ENCODE results near the gene SF3B3.
"Not testable (repeated sequence)": the region's sequence is repeated elsewhere in the genome, so short reads cannot be mapped to it uniquely, and the experiment has no call there.

Gene SF3B3

DNA sequence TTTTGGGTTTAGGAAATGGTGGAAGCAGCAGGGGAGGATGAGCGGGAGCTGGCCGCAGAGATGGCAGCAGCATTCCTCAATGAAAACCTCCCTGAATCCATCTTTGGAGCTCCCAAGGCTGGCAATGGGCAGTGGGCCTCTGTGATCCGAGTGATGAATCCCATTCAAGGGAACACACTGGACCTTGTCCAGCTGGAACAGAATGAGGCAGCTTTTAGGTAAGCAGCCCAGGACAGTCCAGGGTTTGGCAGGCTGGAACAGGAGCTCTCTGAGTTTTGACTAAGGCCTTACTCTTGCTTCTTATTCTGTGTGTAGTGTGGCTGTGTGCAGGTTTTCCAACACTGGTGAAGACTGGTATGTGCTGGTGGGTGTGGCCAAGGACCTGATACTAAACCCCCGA lies 41.4 kb downstream of the SF3B3 start:
- no peak for DNase-seq (ENCODE audit: low read depth in 3 of 3)

DNA sequence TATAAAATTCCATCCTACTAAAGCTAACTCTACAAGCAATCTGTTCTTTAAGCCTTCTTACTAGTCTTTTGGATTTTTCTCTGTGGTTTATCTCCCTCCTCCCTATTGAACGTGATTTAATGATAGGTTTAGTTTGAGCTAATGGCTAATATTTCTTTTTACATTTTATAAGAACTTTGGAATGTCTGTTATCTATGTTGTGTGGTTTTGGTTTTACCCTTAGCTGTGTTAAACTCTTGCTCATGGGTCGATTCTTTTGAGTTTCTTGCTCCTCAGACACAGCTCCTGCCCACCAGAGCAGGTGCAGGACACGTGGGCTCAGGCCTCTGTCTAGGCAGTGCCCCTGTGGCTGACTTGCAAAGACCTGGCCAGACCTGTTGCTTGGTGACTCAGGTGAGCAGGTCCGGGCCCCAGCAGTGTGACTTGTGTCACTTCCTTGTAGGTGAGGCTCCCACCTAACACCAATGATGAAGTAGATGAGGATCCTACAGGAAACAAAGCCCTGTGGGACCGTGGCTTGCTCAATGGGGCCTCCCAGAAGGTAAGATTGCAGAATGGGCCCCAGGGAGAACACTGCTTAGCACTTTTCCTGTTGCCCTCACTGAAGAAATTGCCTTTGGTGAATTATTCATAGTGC lies 45.1 kb downstream of the SF3B3 start:
- no peak for DNase-seq (ENCODE audit: low read depth in 3 of 3)

- no peak for DNase-seq (ENCODE audit: low read depth in 3 of 3)
Measured at GRCh38 chr16:70569752-70570151, 46.1 kb downstream of the SF3B3 start.

GRCh38 chr16:70570967-70571570 lies 47.5 kb downstream of the SF3B3 start:
- no peak for DNase-seq (ENCODE audit: low read depth in 3 of 3)

DNA sequence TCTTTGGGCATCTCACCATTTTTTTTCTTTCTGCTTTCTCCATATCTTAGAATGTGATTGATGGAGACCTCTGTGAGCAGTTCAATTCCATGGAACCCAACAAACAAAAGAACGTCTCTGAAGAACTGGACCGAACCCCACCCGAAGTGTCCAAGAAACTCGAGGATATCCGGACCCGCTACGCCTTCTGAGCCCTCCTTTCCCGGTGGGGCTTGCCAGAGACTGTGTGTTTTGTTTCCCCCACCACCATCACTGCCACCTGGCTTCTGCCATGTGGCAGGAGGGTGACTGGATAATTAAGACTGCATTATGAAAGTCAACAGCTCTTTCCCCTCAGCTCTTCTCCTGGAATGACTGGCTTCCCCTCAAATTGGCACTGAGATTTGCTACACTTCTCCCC lies 48.0 kb downstream of the SF3B3 start:
- no peak for DNase-seq (ENCODE audit: low read depth in 3 of 3)

DNA sequence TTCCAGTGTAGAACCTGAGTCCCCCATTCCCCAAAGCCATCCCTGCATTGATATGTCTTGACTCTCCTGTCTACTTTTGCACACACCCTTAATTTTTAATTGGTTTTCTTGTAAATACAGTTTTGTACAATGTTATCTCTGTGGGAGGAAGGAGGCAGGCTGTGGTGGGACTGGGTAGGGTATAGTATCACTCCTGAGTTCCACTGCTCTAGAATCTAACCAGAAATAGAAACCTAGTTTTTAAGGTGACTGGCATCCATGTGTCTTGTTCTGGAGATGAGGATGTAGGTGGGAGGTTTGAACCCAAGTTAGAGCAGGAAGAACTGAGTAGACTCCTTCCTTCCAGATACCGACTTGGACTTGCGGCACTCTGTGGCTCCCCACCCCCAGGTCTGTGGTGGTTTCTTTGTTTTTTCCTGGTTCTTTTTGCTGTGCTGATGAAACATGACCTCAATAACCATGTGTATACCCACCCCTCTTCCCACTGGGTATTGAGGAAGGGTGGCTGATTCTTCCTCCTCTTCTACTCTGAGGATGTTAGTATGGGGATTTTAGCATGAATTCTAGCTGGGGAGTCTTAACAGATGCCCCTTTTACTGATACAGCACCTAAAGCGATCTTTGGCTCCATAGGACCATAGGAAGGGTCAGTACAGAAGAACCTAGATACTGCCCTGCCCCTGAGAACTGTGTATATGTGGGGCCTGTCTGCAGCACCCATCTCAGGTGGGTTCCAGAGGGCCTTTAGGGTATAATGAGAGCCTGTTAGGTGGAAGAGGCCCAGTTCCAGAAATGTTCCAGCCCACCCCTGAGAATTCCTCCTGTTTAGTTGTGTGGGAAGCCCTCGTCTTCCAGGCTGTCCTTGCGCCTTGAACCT lies 48.7 kb downstream of the SF3B3 start:
- no peak for DNase-seq (ENCODE audit: low read depth in 3 of 3)

DNA sequence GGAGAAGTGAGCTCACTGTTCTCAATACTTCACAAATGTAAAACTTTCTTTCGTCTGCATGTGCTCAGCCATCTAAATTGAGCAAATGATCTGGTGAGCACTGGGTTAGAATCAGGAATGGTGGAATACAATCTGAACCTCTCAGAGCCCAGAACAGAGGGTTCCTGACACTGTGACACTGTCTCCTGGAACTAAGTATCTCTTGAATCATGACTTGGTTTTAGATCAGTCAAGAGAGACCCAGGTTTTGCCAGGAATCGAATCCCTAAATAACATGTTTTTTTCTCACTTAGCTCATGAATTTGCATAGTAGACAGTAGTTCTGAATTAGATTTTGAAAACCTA lies 49.3 kb downstream of the SF3B3 start:
- DNase-seq (ENCODE audit: low read depth in 3 of 3): no peak

GRCh38 chr16:70573451-70574121 lies 50.0 kb downstream of the SF3B3 start:
- no peak for DNase-seq (ENCODE audit: low read depth in 3 of 3)

DNA sequence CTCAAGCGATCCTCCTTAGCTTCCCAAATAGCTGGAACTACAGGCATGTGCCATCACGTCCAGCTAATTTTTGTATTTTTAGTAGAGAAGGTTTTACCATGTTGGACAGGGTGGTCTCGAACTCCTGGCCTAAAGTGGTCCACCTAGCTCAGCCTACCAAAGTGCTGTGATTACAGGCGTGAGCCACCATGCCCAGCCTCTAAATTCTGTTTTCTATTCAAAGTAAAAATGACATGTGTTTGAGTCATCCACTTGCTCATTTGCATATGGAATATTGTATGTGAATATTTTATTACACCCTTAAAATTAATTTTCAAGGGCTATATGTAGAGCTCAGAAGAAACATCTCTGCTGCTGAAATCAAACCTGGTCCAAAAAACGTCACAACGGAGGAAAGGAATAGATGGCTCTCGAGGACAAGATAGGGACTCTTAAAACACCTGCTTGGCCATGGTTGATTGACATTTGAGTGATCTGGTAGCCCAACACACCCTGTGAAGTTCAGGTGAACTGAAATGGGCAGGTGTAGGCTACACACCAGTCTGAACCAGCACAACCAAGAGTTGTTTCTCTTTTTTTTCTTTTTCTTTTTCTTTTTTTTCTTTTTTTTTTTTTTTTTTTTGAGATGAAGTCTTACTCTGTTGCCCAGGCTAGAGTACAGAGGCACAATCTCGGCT lies 51.1 kb downstream of the SF3B3 start:
- no peak for DNase-seq (ENCODE audit: low read depth in 3 of 3)

- DNase-seq (ENCODE audit: low read depth in 3 of 3): no peak
Measured at GRCh38 chr16:70575376-70575775, 51.8 kb downstream of the SF3B3 start.

DNA sequence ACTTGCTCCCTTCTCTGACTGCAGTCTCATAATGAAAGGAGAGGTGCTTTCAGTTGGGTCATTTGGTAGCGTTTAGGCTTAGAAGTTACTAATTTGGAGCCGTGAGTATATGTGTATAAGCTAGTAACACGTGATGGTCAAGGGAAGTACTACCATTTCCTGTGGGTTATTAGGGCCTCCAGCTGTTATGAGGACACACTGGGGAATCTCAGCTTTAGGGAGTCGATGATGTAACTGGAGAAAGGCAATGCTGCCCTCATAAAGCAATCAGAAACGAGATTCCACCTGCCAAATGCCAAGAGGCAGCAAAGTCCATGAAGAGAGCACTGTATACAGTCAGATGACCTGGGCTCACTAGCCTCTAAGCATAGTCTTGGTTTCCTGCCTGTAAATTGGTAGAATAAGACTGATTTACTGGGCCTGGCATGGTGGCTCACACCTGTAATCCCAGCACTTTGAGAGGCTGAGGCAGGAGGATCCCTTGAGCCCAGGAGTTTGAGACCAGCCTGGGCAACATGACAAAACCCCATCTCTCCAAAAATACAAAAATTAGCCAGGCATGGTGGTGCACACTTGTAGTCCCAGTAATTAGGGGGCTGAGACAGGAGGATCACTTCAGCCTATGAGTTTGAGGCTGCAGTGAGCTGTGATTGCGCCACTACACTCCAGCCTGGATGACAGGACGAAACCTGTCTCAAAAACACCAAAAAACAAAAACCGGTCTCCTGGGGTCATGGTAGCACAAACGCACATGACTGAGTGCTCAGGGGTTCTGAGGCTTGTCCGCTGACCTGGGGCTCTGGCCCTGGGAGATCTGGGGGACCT lies 53.0 kb downstream of the SF3B3 start:
- DNase-seq (ENCODE audit: low read depth in 3 of 3): no peak

DNA sequence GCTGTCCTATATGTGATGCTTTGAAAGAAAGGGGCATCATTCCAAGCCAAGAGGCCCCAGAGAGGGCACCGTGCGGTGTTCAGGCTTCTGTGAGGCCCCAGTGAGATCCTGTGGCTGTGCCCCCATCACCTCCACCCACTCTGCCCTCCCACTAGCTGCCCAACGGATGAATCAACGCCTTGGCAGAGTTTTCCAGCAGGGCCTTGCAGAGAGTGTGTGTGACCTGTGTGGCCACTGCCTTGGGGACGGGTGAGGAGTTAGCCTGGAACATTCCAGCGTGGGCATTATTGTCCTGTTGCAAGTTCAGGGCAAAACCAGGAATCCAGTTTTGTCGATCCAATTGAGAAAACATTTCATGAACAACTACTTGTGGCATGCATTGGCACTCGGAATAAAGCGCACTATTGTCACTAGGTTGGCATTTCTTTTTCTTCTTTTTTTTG lies 53.7 kb downstream of the SF3B3 start:
- DNase-seq (ENCODE audit: low read depth in 3 of 3): peak in 1 of 3 experiments; percentile 16

- no peak for DNase-seq (ENCODE audit: low read depth in 3 of 3)
Measured at GRCh38 chr16:70578035-70578434, 54.4 kb downstream of the SF3B3 start.

DNA sequence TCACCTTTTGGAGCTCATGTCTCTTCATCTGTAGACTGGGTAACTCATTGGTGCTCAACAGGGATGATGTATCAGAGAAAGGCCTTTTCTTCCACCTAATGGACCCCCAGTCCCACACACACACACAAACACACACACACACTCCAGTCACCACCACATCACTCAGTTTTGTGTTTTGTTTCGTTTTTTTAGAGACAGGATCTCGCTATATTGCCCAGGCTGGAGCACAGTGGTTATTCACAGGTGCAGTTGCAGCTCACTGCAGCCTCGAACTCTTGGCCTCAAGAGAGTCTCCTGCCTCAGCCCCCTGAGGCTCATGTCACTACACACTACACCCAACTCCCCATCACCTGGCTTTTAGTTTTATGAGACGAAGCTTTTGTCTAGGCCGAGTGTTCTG lies 55.6 kb downstream of the SF3B3 start:
- no peak for DNase-seq (ENCODE audit: low read depth in 3 of 3)

DNA sequence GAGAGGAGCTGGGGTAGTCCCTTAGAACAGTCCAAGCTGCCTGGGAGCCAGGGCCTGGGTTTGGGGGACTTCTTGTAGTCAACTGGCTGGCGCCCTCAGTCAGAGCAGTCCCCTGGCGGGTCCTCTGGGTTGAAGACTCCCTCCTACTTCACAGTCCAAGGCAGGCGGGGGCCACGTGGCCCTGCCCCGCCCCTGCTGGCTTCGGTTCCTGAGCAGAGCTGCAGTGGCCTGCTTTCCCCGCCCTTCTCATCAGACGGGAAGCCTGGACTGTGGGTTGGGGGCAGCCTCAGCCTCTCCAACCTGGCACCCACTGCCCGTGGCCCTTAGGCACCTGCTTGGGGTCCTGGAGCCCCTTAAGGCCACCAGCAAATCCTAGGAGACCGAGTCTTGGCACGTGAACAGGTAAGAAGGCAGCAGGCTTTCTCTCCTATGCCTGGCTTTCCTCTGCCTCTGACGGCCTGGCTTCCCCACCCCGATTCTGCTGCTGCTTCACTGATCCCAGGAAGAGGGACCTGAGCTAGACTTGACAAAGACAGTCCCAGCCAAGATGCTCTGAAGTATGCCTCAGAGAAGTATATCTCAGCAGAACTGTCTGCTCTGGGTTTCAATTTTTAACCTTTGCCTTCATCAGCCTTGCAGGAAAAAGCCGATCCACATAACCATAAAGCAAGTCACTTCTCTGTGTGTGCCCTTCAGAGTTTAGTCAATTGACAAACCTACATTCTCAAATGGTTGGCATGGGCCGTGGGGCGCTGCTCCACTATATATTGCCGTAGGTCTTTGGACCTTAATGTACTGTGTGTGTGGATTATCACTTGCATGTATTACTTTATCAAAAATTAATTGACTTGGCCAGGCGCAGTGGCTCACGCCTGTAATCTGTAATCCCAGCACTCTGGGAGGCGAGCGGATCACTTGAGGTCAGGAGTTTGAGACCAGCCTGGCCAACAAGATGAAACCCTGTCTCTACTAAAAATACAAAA lies 56.3 kb downstream of the SF3B3 start:
- no peak for DNase-seq (ENCODE audit: low read depth in 3 of 3)

DNA sequence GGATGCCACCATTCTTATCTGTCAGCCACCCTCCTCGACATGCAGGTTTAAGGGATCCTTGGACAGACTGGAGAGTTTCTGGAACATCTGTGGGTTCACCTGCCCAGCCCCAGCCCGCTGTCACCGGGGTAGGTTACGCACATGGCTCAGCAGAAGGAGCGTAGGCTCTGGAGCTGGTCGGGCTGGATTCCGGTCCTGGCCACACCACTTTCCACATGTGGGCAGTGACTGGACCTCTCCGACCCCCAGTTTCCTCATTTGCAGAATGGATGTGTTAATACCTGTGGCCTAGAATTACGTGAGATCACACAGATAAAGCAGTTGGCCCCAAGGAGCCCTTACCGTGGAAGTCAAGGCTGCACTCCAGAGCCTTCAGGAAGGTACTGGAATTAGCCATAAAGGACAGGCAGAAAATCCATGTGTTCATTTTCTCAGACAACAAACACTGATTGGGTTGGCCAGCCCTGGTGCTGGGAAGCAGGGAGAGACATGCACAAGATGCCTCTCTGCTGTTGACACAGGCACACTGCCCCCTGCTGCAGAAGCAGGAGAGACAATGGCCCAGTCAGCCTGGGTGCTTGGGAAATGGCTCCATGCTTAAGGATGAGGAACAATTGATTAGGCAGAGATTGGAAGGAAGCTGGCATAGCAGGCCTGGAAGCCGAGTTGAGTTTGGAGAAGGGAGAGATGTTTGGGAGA lies 58.8 kb downstream of the SF3B3 start:
- DNase-seq (ENCODE audit: low read depth in 3 of 3): no peak

DNA sequence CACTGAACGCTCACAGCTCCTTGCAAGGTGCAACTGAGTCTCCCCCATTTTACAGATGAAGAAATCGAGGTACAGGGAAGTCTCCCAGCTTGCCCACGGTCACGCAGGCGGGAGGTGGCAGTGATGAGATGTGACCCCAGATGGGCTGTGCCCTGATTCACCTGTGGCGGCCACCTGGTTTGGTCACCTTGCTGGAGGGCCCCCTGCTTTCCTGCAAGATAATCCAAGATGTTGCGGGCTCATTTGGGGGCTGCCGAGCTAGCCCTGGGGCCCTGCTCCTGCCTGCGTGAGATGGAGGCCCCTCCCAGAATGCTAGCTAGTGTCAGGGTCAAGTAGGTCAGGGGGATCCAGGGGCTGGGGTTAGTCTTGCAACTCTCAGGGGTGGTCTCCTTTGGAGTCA lies 63.1 kb downstream of the SF3B3 start:
- no peak for DNase-seq (ENCODE audit: low read depth in 3 of 3)

DNA sequence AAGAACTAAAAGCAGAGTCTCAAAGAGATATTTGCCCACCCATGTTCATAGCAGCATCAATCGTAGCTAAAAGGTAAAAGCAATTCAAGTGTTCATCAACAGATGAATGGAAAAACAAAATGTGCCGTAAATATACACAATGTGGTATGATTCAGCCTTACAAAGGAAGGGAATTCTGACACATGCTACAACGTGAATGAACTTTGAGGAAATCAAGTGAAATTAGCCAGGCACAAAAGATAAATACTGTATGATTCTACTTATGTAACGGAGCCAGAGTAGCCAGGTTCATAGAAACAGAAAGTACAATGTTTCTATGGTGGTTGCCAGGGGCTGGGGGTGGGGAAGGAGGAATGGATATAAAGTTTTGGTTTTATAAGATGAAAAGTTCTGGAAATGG lies 64.9 kb downstream of the SF3B3 start:
- DNase-seq (ENCODE audit: low read depth in 3 of 3): no peak

DNA sequence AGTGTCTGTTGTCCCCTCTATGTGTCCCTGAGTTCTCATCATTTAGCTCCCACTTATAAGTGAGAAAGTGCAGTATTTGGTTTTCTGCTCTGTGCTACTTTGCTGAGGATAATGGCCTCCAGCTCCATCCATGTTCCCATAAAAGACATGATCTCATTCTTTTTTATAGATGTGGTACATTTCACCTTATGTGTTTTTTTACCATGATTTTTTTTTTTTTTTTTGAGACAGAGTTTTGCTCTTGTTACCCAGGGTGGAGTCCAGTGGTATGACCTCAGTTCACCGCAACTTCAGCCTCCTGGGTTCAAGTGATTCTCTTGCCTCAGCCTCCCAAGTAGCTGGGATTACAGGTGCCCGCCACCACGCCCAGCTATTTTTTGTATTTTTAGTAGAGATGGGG lies 65.8 kb downstream of the SF3B3 start:
- not testable (repeated sequence) for DNase-seq (ENCODE audit: low read depth in 3 of 3)
